ENCODE results near the gene CS.
"Not testable (repeated sequence)": the region's sequence is repeated elsewhere in the genome, so short reads cannot be mapped to it uniquely, and the experiment has no call there.

CS gene

DNA sequence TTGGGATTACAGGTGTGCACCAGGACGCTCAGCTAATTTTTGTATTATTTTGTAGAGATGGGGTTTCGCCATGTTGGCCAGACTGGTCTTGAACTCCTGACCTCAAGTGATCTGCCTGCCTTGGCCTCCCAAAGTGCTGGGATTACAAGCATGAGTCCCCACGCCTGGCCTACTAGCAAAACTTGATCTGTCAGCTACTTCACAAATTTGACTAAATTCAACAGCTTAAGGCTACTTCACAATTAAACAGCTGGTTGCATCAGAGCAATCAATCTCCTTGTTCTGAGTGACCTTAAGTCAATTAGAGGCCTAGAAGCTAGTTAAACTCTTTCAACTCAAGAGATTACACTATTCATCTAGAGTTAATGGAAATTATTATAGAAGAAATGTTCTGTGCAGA is 21.2 kb downstream of the CS start:
- no peak for DNase-seq (ENCODE audit: low read depth)

DNA sequence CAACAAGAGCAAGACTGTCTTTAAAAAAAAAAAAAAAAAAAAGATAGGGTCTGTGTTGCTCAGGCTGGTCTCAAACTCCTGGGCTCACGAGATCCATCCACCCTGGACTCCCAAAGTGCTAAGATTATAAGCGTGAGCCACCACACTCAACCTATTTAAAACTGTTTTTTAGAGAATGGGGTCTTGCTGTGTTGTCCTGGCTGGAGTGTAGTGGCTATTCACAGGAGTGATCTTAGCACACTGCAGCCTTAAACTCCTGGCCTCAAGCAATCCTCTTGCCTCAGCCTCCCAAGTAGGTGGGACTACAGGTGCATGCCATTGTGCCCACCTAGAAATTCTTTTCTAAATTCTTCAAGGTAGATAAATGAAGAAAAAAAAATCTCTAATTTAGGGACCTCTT is 25.8 kb downstream of the CS start:
- DNase-seq (ENCODE audit: low read depth), result no peak

DNA sequence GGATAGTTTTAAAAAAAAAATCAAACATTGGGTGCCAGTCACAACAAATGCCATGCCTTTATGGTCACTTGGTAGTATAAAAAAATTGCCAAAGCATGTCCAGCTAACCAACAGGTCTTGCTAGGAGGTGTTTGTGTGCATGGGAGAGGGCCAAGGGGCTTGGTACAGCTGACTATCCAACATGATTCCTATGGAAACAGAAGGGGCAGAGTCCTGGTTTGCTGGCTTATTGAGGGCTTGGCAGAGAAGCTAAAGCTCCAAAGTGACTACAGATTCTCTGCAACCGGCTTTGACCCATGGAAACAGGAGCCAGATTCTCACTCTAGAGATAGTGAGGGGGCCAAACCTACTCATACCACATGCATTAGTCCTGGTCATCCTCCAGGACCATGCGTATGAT is 27.7 kb downstream of the CS start:
- not testable (repeated sequence) for DNase-seq (ENCODE audit: low read depth)

DNA sequence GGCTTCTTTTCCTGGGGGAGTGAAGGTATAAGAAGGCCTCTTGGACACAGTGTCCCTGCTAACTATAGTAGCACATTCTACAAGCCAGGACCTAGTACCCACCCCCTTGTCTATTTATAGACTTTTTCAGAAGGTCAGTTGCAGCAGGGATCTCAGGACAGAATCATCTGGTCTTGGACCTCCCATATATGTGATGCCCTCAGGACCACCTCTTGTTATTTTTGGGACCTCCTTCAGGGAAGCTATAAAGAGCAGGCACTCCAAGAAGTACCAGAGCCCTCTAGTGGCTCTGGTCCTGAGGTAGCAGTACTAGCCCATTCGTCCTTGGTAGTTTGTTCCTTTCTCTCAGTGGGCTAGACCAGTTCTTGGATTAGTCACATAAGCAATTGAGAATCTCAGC is 29.1 kb downstream of the CS start:
- DNase-seq (ENCODE audit: low read depth), result no peak

DNA sequence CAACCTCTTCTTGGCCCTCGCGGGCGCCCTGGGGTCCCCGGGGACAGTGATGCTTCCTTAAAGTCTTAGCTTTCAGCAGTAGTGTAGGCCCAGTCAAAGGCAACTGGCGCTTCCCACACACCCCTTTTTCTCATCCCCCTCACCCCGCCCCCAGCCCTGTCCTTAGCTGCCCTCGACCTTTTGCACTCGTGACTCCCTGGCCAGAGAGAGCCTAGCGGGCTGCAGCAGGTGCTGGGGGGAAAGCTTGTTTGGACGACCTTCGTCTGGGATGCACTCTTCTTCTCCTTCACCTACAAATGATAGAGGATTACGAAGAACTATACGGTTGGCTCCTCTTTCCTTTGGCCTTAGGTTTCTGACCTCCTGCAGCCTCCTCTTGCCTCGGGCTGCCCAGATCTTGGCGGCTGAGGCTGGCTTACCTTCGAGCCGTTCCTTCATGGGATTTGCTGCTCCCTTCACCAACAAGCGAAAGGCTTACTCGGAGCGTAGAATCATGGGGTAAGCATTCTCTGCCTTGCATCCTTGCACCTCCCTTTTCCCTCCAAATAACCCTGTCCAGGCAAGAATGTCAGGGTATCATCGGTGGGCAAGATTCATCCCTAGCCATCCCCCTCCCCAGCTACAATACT is 32.6 kb downstream of the CS start:
- no peak for DNase-seq (ENCODE audit: low read depth)

DNA sequence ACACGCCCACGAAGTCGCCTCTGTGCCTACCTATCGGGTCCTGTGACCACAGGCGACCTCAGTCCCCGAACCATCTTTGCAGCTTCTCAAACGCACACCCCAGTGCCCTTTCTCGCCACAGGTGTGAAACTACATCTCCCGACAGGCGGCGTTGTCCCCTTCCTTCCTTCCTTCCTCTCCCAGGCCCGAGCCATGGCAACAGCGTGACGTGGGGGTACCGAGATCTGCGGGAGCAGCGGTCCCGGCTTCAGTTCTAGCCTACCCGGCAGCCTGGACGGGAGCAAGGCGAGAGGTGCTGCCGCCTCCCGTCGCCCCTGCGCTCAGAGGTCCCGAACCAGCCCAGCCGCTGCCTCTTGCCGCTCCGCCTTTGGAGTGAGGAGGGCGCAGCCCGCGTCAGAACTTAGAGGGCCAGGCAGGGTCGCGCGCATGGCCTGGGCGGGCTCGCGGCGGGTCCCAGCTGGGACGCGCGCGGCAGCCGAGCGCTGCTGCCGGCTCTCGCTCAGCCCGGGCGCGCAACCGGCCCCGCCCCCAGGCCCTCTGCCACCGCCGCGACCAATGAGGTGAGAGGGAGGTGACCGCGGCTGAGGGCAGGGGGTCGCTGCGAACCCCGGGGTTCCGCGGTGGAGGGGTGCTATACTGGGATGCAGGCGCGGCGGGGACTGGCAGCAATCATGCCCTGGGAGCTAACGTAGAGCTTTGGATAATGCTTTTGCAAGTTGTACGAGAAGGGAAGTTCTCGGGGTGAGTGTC is 33.3 kb downstream of the CS start, which contains the start of gene COQ10A:
COQ10A (plus strand) TSS at position 250 of the 750 bp plus-strand sequence; CDS start at position 427, 177 bp downstream.
- DNase-seq (ENCODE audit: low read depth), result peak; percentile 70

DNA sequence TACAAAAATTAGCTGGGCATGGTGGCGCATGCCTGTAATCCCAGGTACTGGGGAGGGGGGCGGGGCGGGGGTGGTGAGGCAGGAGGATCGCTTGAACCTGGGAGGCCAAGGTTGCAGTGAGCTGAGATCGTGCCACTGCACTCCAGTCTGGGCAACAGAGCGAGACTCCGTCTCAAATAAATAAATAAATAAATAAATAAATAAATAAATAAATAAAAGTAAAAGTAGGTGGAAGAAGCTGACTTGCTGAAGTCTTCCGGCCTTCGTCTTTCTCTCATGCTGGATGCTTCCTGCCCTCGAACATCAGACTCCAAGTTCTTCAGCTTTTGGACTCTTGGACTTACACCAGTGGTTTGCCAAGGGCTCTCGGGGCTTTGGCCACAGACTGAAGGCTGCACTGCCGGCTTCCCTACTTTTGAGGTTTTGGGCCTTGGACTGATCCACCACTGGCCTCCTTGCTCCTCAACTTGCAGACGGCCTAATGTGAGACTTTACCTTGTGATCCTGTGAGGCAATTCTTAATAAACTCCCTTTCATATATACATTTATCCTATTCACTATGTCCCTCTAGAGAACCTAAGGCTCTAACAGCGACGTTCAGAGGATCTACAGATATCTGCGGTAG is 34.0 kb downstream of the CS start:
- DNase-seq (ENCODE audit: low read depth), result not testable (repeated sequence)

DNA sequence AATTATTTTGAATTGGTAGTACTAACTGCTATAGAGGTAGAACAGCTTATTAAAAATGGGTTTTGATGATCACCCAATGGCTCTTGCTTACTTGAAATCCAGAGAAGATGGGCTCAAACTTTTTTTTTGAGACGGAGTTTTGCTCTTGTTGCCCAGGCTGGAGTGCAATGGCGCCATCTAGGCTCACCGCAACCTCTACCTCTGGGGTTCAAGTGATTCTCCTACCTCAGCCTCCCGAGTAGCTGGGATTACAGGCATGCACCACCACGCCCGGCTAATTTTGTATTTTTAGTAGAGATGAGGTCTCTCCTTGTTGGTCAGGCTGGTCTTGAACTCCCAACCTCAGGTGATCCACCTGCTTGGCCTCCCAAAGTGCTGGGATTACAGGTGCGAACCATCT is 37.2 kb downstream of the CS start:
- not testable (repeated sequence) for DNase-seq (ENCODE audit: low read depth)

DNA sequence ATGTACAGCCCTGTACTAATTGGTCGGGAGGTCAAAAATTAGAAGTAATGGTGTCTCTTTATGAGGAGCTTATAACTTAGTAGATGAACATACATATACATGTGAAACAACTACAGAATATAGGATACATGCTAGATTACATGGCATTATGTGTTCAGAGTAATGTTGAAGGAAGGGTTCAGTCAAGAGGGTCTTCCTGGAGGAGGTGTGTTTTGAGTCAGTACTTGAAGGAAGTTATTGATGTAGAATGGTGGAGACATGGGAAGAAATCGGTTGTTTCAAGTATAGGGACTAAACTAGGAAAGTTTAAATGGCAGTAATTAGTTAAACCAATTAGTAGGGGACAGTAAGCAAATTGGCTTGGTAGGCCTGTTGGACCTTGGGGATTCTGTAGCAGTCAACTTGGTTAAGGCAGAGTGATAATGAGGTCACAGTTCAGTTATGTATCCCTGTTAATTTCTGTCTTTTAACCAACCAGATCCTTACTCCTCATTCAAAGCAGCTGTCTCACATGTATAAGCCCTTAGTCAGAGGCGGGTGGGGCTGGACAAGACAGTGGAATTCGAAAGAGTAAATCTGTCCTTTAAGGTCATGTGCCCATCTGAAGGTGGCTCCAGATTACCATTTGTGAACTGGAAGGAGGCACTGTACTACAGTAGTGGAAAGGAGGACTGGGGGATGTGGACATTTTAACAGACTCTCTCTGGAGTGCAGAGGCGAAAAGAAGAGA is 38.5 kb downstream of the CS start:
- DNase-seq (ENCODE audit: low read depth), result no peak

DNA sequence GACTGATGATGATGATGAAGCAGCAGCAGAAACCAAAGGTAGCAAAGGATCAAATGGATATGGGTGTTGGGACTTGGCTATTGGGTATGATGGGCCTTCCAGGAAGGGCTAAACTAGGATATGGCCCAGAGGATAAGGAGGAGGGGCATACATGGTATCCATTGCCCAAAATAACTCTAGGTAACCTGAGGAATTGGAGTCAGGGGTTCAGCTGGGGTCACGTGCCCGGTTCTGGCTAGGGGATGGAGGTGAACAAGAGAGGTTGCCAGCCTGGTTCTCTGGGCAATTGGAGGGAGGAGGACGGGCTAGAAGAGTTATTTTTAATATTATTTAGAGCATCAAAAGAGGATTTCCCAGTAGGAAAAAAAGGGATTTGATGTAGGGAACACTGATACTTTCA is 39.2 kb downstream of the CS start:
- DNase-seq (ENCODE audit: low read depth), result no peak

DNA sequence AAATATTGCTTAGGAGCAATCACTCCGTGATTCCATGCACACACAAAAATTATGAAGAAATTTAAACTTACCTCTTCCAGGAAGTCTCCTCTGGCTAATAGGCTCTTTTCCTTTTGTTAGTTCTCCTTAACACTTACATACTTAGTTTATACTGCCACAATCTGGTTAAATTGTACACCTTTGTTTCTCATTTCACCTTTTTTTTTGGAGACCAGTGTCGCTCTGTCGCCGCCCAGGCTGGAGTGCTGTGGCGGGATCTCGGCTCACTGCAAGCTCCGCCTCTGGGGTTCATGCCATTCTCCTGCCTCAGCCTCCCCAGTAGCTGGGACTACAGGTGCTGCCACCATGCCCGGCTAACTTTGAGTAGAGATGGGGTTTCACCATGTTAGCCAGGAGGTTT is 39.8 kb downstream of the CS start:
- DNase-seq (ENCODE audit: low read depth), result no peak

DNA sequence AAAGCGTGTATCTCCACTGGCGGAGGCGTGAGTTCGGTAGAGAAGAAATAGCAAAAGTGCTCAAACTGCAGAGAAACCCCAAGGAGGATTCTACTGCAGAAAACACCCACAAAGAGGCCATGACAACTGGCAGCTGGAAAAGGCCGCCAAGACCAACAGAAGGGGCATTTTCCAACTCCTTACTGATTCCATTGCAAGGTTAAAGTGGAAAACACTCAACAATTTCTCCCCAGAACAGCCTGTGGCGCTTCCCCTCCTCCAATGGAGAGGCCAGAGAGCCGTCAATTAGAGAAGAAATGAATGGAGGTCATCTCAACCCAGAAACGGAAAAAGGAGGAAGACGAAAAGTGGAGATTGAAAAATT is 41.3 kb downstream of the CS start:
- DNase-seq (ENCODE audit: low read depth), result no peak

DNA sequence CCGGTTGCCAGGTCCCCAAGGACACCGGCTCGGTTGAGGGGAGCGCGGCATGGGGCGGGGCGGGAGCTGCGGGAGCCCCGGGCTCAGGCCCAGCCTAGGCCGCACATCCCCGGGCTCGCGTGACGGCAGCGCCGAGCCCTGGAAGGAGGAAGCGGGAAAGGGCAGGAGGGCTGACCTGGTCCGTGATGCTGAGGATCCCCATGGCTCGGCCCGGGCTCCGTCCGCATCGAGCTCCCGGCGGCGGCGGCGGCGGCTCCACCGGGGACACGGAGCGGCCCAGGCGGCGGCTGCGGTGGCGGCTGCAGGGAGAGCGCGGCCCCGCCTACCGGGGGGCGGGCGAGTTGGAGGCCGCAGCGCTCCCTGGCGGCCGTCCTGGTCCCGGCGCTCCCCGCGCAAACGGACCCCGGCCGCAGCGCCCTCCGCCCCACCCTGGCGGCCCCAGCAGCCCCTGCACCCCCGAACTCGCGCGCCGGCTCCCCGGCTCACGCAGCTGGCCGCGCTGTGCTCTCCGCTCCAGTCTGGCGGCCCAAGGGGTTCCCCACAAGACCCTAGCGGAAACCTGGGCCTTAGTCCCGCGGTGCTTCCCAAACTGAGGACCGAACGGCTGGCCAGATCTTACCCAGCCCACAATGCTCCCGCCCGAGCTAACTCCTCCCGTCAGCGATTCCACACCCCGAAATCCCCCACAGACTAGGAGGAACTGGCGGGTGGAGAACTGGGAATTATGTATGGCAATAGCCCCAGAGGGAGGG is 41.9 kb downstream of the CS start, which contains the start of gene ANKRD52:
ANKRD52 (minus strand) TSS at position 317 of the 752 bp plus-strand sequence; CDS start at position 202, 115 bp downstream.
- peak; percentile 57 for DNase-seq (ENCODE audit: low read depth)

DNA sequence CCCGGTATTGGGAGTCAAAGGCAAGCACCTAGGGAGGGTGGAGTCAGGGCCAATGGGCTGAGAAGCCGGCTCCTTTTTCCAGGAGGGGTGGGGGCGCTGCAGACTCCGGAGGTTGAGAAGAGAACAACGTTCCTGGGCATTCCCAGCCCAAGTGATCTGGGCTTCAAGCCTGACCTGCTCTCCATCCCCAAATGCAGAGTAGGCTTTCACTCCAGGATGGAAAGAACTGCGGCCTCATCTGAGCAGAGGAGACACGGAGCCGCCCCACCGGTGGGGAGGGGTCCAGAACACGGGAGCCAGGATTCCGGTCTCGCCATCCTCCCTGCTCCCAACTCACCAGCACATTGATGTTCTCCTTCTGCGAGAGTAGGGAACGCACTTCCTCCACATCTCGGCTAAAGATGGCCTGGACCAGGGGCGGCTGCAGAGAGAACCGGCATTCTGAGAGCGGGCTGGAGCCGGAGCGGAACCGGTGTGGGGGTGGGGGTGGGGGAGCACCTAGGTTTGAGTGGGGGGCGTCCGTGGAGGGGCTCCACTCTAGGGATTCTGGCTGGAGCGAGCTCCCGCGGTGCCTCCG is 42.6 kb downstream of the CS start:
- no peak for DNase-seq (ENCODE audit: low read depth)

DNA sequence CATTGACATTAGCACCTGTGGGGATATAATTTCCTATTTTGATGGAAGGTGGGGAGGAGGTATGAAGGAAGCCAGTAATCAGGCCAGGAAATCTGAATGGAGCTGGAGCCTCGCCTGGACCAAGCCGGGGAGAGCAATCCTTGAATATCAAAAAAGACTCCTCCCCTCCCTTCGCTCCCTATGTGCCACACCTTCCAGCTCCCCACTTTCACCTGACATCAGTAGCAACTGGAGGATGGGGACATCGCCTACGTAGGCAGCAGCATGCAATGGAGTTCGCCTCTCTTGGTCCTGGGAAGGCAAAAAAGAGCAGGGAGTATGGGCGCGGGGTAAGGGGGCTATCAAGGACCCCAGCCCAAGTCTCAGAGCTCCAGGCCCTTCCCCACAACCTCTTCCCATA is 43.1 kb downstream of the CS start:
- no peak for DNase-seq (ENCODE audit: low read depth)

DNA sequence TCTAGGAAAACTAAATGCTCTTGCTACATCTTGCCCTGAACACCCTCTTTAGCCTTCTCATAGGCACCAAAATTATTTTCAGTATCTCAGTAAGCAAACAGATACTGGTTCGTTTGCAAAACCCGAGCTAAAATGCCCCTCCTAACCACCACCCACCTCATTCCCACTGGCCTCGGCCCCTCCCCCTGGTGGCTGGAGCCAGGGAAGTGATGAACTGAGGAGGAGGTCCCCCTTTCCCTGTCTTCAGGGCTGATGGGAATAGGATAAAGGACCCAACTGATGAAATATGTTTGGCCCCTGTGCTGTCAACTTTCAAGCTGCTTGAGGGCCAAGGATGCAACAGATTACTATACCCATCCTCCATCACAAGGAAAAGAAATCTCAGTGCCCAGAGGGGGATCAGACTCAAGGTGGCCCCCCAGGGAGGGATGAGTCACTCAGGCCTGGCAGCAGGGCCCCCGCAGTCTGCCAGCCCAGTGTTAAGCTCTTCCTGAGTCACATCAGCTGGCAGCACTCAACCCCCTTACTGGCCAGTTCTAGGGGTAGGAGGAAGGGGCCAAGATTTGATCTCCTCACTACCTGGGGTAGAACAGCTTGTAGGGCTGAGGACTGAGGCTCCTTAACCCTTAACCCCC is 43.7 kb downstream of the CS start:
- no peak for DNase-seq (ENCODE audit: low read depth)

DNA sequence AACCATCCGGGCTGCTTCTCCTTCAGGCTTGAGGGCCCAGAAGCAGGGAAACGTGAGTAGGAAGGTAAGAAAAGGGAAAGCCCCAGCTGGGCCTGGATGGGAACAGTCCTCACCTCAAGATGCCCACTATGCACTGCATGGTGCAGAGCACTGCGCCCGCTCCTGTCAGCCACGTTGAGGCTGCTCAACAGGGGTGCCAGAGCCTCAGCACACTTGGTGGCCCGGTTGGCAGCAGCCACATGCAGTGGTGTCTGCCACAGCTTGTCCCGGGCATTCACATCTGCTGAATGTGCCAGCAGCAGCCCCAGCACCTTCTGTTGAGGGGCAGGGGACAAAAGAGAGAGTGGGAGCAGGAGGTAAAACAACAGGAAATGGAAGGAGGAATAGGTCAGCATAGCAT is 44.5 kb downstream of the CS start:
- no peak for DNase-seq (ENCODE audit: low read depth)

DNA sequence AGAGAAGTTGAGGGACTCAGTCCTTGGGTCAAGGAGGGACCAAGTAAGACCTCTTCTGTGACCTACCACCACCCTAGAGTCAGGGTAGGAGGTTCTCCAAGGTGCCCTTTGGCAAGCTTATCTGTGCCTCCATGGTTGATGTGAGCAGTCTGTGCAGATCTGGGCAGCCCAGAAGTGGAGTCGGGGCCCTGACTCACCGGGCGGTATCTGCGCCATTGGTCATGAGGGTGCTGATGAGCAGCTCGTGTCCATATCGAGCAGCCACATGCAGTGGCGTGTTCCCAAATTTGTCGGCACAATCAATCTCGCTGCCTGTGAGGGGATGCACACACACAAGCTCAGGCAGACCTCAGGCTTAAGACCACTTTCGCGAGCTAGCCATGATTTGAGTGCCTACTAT is 47.0 kb downstream of the CS start:
- no peak for DNase-seq (ENCODE audit: low read depth)

DNA sequence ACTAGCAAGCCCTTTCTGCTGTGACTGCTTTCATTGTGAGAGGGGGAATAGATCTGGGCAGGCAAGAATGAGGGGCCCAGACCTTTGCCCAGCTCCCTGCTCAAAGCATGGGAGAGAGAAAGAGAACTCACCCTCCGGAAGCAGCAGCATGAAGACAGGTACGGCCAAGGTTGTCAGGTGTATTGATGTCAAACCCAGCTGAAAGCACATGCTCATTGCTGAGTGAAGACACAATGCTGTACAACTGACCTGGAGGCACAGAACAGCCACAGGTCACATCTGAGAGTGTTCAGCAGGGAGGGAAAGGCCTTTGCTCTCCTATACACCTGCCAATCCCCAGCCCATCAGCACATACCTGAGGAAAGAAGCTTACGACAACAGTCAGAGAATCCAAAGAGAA is 47.5 kb downstream of the CS start:
- no peak for DNase-seq (ENCODE audit: low read depth)

DNA sequence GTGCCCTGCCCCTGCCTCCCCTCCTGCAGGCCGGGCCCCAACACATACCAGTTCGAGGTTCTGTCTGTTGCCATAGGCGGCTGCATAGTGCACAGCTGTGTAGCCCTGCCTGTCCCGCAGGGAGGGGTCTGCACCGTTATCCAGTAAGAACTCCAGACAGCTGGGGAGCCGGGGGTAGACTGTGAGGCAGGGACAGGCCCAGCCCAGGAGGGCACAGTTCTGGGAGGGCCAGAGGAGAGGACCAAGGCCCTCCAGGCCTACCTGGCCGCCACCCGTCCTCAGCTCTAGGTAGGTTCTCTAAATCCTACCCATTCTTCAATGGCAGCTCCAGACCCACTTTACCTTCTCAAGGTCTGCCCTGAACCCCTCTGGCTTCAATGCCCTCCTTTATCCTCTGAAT is 51.4 kb downstream of the CS start:
- no peak for DNase-seq (ENCODE audit: low read depth)

DNA sequence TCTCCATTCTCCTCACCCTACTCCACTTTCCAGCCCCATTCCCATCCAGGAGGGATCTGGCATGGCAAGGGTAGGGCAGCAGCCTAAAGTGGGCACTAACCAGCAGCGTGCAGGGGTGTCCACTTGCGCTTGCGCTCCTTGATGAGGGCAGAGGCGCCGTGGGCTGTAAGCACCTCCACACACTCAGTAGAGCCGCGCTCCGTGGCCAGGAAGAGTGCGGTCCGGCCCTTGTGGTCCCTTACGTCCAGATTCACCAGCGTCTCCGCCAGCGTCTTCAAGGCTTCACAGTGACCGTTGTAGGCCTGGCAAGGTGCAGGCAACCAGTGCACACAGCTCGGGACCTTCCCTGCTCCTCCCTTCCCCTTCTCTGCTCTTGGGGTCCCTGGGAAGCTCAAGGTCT is 52.2 kb downstream of the CS start:
- no peak for DNase-seq (ENCODE audit: low read depth)
